GM19328 (cell line): ENCODE data around the gene HERPUD2.
"Not testable (repeated sequence)": the region's sequence is repeated elsewhere in the genome, so short reads cannot be mapped to it uniquely, and the experiment has no call there.

Source experiments
- ATAC-seq: cut with Tn5 transposase; IDR thresholded peaks from one replicate; pipeline ENCODE4 v1.9.1; 2021; ENCODE audit warnings: mild to moderate bottlenecking, moderate library complexity; ENCODE audit not compliant: unreplicated experiment

Gene HERPUD2

GRCh38 chr7:35681231-35682029 is 13.5 kb downstream of the HERPUD2 start:
- ATAC-seq = no peak

- no peak for ATAC-seq
Measured at GRCh38 chr7:35680403-35681013, 14.4 kb downstream of the HERPUD2 start.

- no peak for ATAC-seq
Measured at GRCh38 chr7:35677582-35678356, 17.2 kb downstream of the HERPUD2 start.

- no peak for ATAC-seq
Measured at GRCh38 chr7:35676211-35676610, 18.7 kb downstream of the HERPUD2 start.

GRCh38 chr7:35670856-35671569 is 23.9 kb downstream of the HERPUD2 start:
- ATAC-seq = no peak

GRCh38 chr7:35660411-35660810 is 34.5 kb downstream of the HERPUD2 start:
- ATAC-seq = not testable (repeated sequence)

GRCh38 chr7:35658606-35659201 is 36.2 kb downstream of the HERPUD2 start:
- ATAC-seq = no peak

GRCh38 chr7:35657125-35657524 is 37.8 kb downstream of the HERPUD2 start:
- no peak for ATAC-seq

GRCh38 chr7:35654558-35654957 is 40.4 kb downstream of the HERPUD2 start:
- ATAC-seq = not testable (repeated sequence)

GRCh38 chr7:35652124-35652523 is 42.8 kb downstream of the HERPUD2 start:
- no peak for ATAC-seq

GRCh38 chr7:35650751-35651150 is 44.2 kb downstream of the HERPUD2 start:
- no peak for ATAC-seq

GRCh38 chr7:35649711-35650110 is 45.2 kb downstream of the HERPUD2 start:
- ATAC-seq = no peak

GRCh38 chr7:35648367-35648766 is 46.6 kb downstream of the HERPUD2 start:
- ATAC-seq = no peak

GRCh38 chr7:35647171-35647574 is 47.8 kb downstream of the HERPUD2 start:
- no peak for ATAC-seq

GRCh38 chr7:35646289-35647023 is 48.5 kb downstream of the HERPUD2 start:
- ATAC-seq = no peak

- no peak for ATAC-seq
Measured at GRCh38 chr7:35645691-35646090, 49.2 kb downstream of the HERPUD2 start.

- ATAC-seq = no peak
Measured at GRCh38 chr7:35630024-35630972, 64.6 kb downstream of the HERPUD2 start.

GRCh38 chr7:35624299-35625186 is 70.4 kb downstream of the HERPUD2 start:
- peak; percentile 74 for ATAC-seq
